ENCODE data around the gene CTRL.
A peak's percentile ranks its signal among the peaks of the same experiment; 100 is the strongest.

Gene CTRL

DNA sequence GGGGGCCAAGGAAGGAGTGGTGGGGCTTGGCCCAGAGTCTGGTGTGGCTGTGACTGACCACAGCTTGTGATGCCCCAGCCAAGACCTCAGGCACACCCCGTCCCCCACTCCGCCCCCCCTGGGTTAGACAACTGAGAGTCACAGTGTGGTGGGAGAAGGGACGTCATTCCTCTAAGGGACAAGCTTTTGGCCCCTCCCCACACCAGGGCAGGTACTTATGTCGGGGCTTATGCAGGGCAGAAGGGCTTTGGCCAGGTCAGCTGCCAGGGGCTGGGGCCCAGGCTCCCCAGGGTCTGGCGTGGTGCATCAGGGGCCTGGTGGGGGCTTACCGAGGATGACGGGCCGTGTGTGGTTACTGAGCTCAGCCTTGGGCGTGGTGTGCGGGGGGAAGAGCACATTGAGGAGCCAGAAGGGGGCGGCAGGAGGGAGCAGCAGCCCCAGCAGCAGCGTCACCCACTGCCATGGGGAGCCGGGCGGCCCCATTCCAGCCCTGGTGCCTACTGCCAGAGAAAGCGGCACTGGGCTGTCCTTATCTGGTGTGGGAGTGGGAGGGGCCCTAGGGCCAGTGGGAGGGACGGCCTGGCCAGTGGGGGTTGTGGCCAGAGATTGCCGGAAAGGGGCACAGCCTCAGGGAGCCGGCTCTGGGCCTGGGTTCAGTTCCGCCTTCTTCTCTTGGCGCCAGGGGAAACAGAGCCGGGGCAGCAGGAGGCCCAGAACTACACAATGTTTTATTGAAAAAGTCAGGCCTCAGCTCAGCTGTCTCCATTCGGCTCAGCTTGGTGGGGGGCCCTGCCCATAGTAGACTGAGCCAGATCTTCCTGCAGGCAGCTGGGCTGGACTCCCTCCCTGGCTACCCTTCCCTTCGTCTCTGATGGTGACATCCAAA lies 12.2 kb upstream of the CTRL start, which contains the start of gene LCAT:
TSS of gene LCAT (minus strand) at position 502 of the 886 bp plus-strand sequence. CDS start at position 483, 19 bp downstream.
- no peak for TF ChIP-seq TEAD4 (IDR thresholded peaks at IDR 0.05)
- TF ChIP-seq ZBTB7A (IDR thresholded peaks at IDR 0.05; ENCODE audit: low read depth), result no peak
- TF ChIP-seq NFIC (IDR thresholded peaks at IDR 0.05), result no peak
- no peak for TF ChIP-seq TCF12 (IDR thresholded peaks at IDR 0.05; ENCODE audit: low read depth)
- TF ChIP-seq, protein P1, sequence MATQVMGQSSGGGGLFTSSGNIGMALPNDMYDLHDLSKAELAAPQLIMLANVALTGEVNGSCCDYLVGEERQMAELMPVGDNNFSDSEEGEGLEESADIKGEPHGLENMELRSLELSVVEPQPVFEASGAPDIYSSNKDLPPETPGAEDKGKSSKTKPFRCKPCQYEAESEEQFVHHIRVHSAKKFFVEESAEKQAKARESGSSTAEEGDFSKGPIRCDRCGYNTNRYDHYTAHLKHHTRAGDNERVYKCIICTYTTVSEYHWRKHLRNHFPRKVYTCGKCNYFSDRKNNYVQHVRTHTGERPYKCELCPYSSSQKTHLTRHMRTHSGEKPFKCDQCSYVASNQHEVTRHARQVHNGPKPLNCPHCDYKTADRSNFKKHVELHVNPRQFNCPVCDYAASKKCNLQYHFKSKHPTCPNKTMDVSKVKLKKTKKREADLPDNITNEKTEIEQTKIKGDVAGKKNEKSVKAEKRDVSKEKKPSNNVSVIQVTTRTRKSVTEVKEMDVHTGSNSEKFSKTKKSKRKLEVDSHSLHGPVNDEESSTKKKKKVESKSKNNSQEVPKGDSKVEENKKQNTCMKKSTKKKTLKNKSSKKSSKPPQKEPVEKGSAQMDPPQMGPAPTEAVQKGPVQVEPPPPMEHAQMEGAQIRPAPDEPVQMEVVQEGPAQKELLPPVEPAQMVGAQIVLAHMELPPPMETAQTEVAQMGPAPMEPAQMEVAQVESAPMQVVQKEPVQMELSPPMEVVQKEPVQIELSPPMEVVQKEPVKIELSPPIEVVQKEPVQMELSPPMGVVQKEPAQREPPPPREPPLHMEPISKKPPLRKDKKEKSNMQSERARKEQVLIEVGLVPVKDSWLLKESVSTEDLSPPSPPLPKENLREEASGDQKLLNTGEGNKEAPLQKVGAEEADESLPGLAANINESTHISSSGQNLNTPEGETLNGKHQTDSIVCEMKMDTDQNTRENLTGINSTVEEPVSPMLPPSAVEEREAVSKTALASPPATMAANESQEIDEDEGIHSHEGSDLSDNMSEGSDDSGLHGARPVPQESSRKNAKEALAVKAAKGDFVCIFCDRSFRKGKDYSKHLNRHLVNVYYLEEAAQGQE (IDR thresholded peaks at IDR 0.05; ENCODE audit: low read depth), result no peak
- no peak for TF ChIP-seq CREB1 (IDR thresholded peaks at IDR 0.05; ENCODE audit: low read depth)
- TF ChIP-seq, protein P2, sequence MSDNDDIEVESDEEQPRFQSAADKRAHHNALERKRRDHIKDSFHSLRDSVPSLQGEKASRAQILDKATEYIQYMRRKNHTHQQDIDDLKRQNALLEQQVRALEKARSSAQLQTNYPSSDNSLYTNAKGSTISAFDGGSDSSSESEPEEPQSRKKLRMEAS (IDR thresholded peaks at IDR 0.05), result no peak
- TF ChIP-seq, protein P3, sequence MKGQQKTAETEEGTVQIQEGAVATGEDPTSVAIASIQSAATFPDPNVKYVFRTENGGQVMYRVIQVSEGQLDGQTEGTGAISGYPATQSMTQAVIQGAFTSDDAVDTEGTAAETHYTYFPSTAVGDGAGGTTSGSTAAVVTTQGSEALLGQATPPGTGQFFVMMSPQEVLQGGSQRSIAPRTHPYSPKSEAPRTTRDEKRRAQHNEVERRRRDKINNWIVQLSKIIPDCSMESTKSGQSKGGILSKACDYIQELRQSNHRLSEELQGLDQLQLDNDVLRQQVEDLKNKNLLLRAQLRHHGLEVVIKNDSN (IDR thresholded peaks at IDR 0.05), result no peak
- TF ChIP-seq EP300 (IDR thresholded peaks at IDR 0.05; ENCODE audit: borderline replicate concordance), result no peak
- TF ChIP-seq RAD21 (IDR thresholded peaks at IDR 0.05; ENCODE audit: low read depth), result no peak
- no peak for TF ChIP-seq EGR1 (IDR thresholded peaks at IDR 0.05)
- TF ChIP-seq TAF1 (IDR thresholded peaks at IDR 0.05; ENCODE audit: low read depth), result no peak
- TF ChIP-seq FOXM1 (IDR thresholded peaks at IDR 0.05; ENCODE audit: borderline replicate concordance, low read depth), result no peak
- TF ChIP-seq YY1 (IDR thresholded peaks at IDR 0.05; ENCODE audit: low read depth), result no peak
- no peak for TF ChIP-seq CEBPB (IDR thresholded peaks at IDR 0.05)

DNA sequence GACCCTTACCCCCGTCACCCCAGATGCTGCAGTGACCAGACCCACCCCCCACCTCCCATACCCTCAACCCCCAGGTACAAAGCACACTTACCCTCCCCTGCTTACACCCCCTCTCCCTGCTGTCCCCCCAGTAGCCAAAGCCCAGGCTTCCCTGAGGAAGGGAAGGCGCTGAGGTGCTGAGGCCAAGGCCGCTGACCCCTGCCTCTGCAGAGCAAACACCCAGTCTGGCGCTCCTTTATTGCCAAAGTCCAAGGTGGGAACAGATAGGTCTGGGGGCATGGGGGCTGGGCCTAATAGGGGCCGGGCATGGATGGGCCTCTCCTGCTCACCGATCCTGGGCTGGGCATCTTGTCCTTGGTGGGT lies 11.6 kb upstream of the CTRL start:
- TF ChIP-seq, protein P3 (IDR thresholded peaks at IDR 0.05), result no peak
- TF ChIP-seq, protein P2 (IDR thresholded peaks at IDR 0.05), result no peak
- no peak for TF ChIP-seq RAD21 (IDR thresholded peaks at IDR 0.05; ENCODE audit: low read depth)
- TF ChIP-seq, protein P1 (IDR thresholded peaks at IDR 0.05; ENCODE audit: low read depth), result no peak
- no peak for TF ChIP-seq NFIC (IDR thresholded peaks at IDR 0.05)
- TF ChIP-seq EP300 (IDR thresholded peaks at IDR 0.05; ENCODE audit: borderline replicate concordance), result no peak
- no peak for TF ChIP-seq FOXM1 (IDR thresholded peaks at IDR 0.05; ENCODE audit: borderline replicate concordance, low read depth)
- no peak for TF ChIP-seq TCF12 (IDR thresholded peaks at IDR 0.05; ENCODE audit: low read depth)
- no peak for TF ChIP-seq YY1 (IDR thresholded peaks at IDR 0.05; ENCODE audit: low read depth)
- no peak for TF ChIP-seq CREB1 (IDR thresholded peaks at IDR 0.05; ENCODE audit: low read depth)
- TF ChIP-seq EGR1 (IDR thresholded peaks at IDR 0.05), result no peak
- no peak for TF ChIP-seq TAF1 (IDR thresholded peaks at IDR 0.05; ENCODE audit: low read depth)

DNA sequence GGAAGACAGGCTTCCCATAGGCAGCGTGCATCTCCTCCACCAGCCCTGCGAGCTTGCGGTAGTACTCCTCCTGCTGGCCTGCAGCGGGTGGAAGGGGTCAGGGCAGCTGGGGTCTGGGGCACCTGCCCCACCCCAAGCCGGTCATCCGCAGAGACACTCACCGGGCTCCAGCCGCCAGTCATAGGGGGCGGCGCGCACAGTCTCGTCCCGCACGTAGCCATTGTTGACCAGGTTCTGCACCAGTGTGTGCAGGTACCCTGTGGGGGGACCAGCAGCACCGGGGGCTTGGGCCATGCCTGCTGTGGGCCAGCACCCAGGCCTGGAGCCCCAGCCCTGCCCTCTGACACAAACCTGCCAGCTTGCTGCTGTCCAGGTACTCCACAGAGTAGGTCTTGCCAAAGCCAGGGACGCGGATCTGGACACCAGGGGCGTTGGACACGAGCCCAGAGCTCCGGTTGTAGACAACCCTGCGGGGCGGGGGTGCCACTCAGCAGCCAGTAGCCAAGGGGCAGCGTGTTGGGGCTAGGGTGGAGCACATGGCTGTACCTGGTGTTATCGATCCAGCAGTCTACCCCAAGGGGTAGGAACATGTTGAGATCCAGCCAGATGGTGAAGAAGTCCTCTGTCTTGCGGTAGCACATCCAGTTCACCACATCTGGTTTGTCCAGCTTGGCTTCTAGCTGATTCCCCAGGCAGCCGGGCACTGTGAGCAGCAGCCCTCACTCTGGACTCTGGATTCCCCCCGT lies 11.0 kb upstream of the CTRL start:
- TF ChIP-seq NFIC (IDR thresholded peaks at IDR 0.05) (no peak), CEBPB (IDR thresholded peaks at IDR 0.05) (no peak), EGR1 (IDR thresholded peaks at IDR 0.05) (no peak), TCF12 (IDR thresholded peaks at IDR 0.05; ENCODE audit: low read depth) (no peak)

DNA sequence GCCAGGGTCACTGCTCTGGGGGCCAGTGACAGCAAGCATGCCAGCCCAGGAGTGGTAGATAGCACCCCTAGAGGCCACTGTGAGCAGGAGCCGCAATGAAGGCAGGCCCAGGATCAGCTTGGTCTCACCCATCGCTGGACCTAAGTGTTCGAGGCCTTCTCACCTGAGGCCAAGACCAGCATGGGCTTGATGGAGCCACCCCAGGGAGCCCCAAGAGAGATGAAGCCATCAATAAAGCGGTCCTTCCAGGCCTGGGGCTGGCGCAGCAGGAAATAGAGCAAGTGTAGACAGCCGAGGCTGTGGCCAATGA lies 10.5 kb upstream of the CTRL start:
- TF ChIP-seq ZBTB7A (IDR thresholded peaks at IDR 0.05; ENCODE audit: low read depth) (no peak), RAD21 (IDR thresholded peaks at IDR 0.05; ENCODE audit: low read depth) (peak; percentile 56; the same call in 1 of the 2 replicates)

DNA sequence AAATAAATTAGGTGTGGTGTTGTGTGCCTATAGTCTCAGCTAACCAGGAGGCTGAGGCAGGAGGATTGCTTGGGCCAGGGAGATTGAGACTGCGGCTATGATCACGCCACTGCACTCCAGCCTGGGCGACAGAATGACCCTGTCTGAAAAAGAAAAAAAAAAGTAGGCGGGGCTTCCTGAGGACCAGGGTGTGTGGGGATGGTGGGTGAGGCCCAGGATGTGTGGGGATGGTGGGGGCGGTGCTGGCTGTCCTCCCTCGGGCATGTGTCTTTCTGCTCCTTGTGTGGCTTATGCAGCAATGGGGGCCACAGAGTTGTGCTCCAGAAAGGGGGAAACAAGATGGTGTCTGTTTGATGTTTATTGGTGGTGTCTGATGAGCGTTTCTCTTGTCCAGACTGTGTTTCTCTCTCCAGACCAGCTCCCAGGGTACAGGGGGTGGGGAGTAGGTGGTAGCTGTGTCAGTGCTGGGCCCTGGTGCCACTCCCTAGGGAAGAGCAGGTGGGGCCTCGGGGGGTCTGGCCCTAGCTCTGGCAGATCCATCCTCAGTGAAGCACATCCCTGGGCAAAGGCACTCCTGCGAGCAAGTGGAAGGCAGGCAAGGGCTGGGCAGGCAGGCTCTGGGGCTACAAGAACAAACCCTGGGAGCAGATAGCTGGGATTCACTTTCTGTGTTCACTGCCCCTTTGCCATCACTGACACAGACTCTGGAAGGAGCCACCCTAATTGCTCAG lies 10.0 kb upstream of the CTRL start:
- TF ChIP-seq, protein P1 (IDR thresholded peaks at IDR 0.05; ENCODE audit: low read depth), result no peak
- TF ChIP-seq ZBTB7A (IDR thresholded peaks at IDR 0.05; ENCODE audit: low read depth), result no peak
- no peak for TF ChIP-seq EP300 (IDR thresholded peaks at IDR 0.05; ENCODE audit: borderline replicate concordance)
